Measurements from ENCODE around the gene SYT11.
A peak's percentile ranks its signal among the peaks of the same experiment; 100 is the strongest.

Gene SYT11

GRCh38 chr1:155850345-155850744, 9.0 kb upstream of the SYT11 start (continued):
- TF ChIP-seq ZNF398 (tag by site-specific recombination; IDR thresholded peaks at IDR 0.05) (no peak), GLIS2 (tag by site-specific recombination; IDR thresholded peaks at IDR 0.05) (no peak), PRDM4 (tag by site-specific recombination; IDR thresholded peaks at IDR 0.05) (no peak), AEBP2 (tag by site-specific recombination; IDR thresholded peaks at IDR 0.05; ENCODE audit: borderline replicate concordance) (no peak), CTCF (tag by site-specific recombination; IDR thresholded peaks at IDR 0.05) (no peak)

GRCh38 chr1:155856257-155856974, 3.0 kb upstream of the SYT11 start:
- POLR2A ChIA-PET = interaction anchor here (0.8 to 1.3 kb wide), 6 partner anchors 12 to 111 kb away, joined by 3 to 4 read pairs (median 3); partner anchors contain the start of gene KHDC4
- peak overlapping the region; percentile 27; the same call in 1 of the 2 replicates for H3K27ac ChIP-seq (ENCODE audit: extremely low read depth, low read depth, low read length)
- peak overlapping the region; percentile 92 for H3K4me3 ChIP-seq (ENCODE audit: low read depth, low read length)
- peaks cover 27 to 41% of the 10 kb centered on the region in 2 experiments; a peak in 2 of 3 replicates for H3K36me3 ChIP-seq (ENCODE audit: control insufficient read depth in 2 of 2, insufficient read depth in 1 of 2, low read length in 2 of 2)
- CTCF ChIA-PET = interaction anchor here (1.1 kb wide), 1 partner anchor 17 kb away, joined by 4 read pairs; no protein-coding TSS in a partner anchor
- H3K4me1 ChIP-seq (ENCODE audit: control insufficient read depth, insufficient read depth, low read length) = peaks cover 3% of the 10 kb centered on the region; the same call in 1 of the 2 replicates
- TF ChIP-seq ZFP41 (tag by site-specific recombination; IDR thresholded peaks at IDR 0.05; ENCODE audit: borderline replicate concordance) = no peak
- TF ChIP-seq ZSCAN23 (tag by site-specific recombination; IDR thresholded peaks at IDR 0.05) = 0 out of 2 replicates have a peak, but pooled peaks have one; percentile 36
- TF ChIP-seq ZNF837 (tag by site-specific recombination; IDR thresholded peaks at IDR 0.05) = no peak
- 0 out of 2 replicates have a peak, but pooled peaks have one; percentile 21 for TF ChIP-seq ZSCAN16 (tag by site-specific recombination; IDR thresholded peaks at IDR 0.05)
- TF ChIP-seq ZSCAN5A (tag by site-specific recombination; IDR thresholded peaks at IDR 0.05) = no peak
- 0 out of 2 replicates have a peak, but pooled peaks have one; percentile 16 for TF ChIP-seq ZNF623 (tag by site-specific recombination; IDR thresholded peaks at IDR 0.05)
- no peak for TF ChIP-seq ZNF639 (tag by site-specific recombination; IDR thresholded peaks at IDR 0.05)
- no peak for TF ChIP-seq ZNF350 (tag by site-specific recombination; IDR thresholded peaks at IDR 0.05)
- TF ChIP-seq ZNF549 (tag by site-specific recombination; IDR thresholded peaks at IDR 0.05) = no peak
- TF ChIP-seq ZNF398 (tag by site-specific recombination; IDR thresholded peaks at IDR 0.05) = no peak
- no peak for TF ChIP-seq ZNF274 (IDR thresholded peaks at IDR 0.05; ENCODE audit: low read length)
- no peak for TF ChIP-seq ZNF274 (tag by site-specific recombination; IDR thresholded peaks at IDR 0.05; ENCODE audit: borderline replicate concordance)
- no peaks in the 10 kb centered on the region for H3K9me3 ChIP-seq (ENCODE audit: control insufficient read depth, insufficient read depth, low read depth, low read length)

Measured in HEK293 (cell line).